ENCODE data around the gene THSD7A. TPM values are rescaled to one million over a fixed set of nuclear protein-coding genes. Genes with fewer than 3 reads are reported as not detected.

THSD7A gene
- total and polyA plus RNA-seq, 10 of the 15 experiments (the other 5 are each of a cell fraction or from before 2014, with no cell fraction given) = 0.03 to 0.09 (median 0.03) TPM; not detected in 7

DNA sequence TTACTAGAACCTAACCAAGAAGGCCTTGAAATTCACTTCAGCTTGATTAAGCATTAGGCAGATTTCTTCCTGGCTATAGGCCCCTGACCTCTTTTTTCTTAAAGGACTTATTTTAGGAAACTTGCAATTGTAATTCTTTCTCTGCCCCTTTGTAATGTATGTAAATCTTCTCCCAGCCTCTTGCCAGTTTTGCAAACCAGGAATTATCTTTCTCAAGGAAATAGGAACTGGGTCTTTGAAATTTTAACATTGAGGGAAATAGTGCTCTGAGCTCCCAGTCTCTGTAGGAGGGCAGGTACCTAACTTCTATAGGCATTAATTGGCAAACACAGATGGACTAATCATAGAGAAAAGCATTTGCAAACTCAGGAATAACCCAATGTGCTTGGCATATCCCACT lies 342.7 kb downstream of the THSD7A start:
- Histone ChIP-seq H3K4me1 (ENCODE audit: control insufficient read depth, insufficient read depth, low read length) (no peaks in the 10 kb centered on the region), H3K9me3 (replicated peaks; ENCODE audit: control insufficient read depth, insufficient read depth, low read length) (no peaks in the 10 kb centered on the region), H3K9ac (ENCODE audit: control insufficient read depth, insufficient read depth, low read length) (no peak overlapping the region), H3K4me2 (ENCODE audit: control insufficient read depth, insufficient read depth) (no peak overlapping the region), H3K79me2 (ENCODE audit: control insufficient read depth, insufficient read depth, low read length) (no peaks in the 10 kb centered on the region), H3K27ac (ENCODE audit: control insufficient read depth, insufficient read depth) (no peak overlapping the region), H4K20me1 (ENCODE audit: control insufficient read depth, insufficient read depth) (no peaks in the 10 kb centered on the region), H2AFZ (ENCODE audit: control insufficient read depth, low read depth, low read length) (no peak overlapping the region), H3K27me3 (replicated peaks in 1 of 2; ENCODE audit: control insufficient read depth in 2 of 2, insufficient read depth in 2 of 2, low read length in 1 of 2) (no peaks in the 10 kb centered on the region), H3K4me3 (no peak overlapping the region), H3K36me3 (ENCODE audit: control insufficient read depth in 2 of 2, insufficient read depth in 2 of 2, low read length in 1 of 2) (no peaks in the 10 kb centered on the region)
- ChIA-PET RAD21 (ENCODE audit: unreplicated experiment) (no interaction called here), CTCF (no interaction called here), POLR2A (no interaction called here), SMC1A (ENCODE audit: uncharacterized antibody, unreplicated experiment) (no interaction called here)
- no peak for DNase-seq (ENCODE audit: low read depth, low spot score)
- in situ Hi-C loops (cut with MboI) (no loop called here), intact Hi-C loops (cut with micrococcal nuclease; ENCODE audit: unreplicated experiment) (no loop called here)
- no TSS peak for BruUV-seq (replicated peaks)
- no peak for FAIRE-seq
- ATAC-seq = no peak
- no peak for TF ChIP-seq FOXK2 (IDR thresholded peaks at IDR 0.05)
- TF ChIP-seq ETV6 (conservative IDR thresholded peaks at IDR 0.05 in 1 of 2, IDR thresholded peaks at IDR 0.05 in 1 of 2; ENCODE audit: borderline replicate concordance in 1 of 2, low read depth in 1 of 2) = no peak
- TF ChIP-seq HDGF (IDR thresholded peaks at IDR 0.05) = no peak
- no peak for TF ChIP-seq CBX5 (IDR thresholded peaks at IDR 0.05; ENCODE audit: low read depth)
- no peak for TF ChIP-seq ZNF207 (IDR thresholded peaks at IDR 0.05; ENCODE audit: borderline replicate concordance)
- TF ChIP-seq E2F8 (IDR thresholded peaks at IDR 0.05; ENCODE audit: low read depth, partially characterized antibody) = no peak
- no peak for TF ChIP-seq PAX8 (IDR thresholded peaks at IDR 0.05)
- TF ChIP-seq ZZZ3 (IDR thresholded peaks at IDR 0.05; ENCODE audit: control insufficient read depth, insufficient read length, low read depth) = no peak
- TF ChIP-seq, protein P1, sequence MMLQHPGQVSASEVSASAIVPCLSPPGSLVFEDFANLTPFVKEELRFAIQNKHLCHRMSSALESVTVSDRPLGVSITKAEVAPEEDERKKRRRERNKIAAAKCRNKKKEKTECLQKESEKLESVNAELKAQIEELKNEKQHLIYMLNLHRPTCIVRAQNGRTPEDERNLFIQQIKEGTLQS (IDR thresholded peaks at IDR 0.05; ENCODE audit: borderline replicate concordance, extremely low read depth, low read depth, low read length) = no peak
- TF ChIP-seq PAX5 (IDR thresholded peaks at IDR 0.05; ENCODE audit: borderline replicate concordance, low read depth, low read length) = no peak
- TF ChIP-seq, protein P2, sequence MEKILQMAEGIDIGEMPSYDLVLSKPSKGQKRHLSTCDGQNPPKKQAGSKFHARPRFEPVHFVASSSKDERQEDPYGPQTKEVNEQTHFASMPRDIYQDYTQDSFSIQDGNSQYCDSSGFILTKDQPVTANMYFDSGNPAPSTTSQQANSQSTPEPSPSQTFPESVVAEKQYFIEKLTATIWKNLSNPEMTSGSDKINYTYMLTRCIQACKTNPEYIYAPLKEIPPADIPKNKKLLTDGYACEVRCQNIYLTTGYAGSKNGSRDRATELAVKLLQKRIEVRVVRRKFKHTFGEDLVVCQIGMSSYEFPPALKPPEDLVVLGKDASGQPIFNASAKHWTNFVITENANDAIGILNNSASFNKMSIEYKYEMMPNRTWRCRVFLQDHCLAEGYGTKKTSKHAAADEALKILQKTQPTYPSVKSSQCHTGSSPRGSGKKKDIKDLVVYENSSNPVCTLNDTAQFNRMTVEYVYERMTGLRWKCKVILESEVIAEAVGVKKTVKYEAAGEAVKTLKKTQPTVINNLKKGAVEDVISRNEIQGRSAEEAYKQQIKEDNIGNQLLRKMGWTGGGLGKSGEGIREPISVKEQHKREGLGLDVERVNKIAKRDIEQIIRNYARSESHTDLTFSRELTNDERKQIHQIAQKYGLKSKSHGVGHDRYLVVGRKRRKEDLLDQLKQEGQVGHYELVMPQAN (conservative IDR thresholded peaks at IDR 0.05) = no peak
- TF ChIP-seq PRDM15 (CRISPR knock-in tag; IDR thresholded peaks at IDR 0.05) = no peak
